PFSK-1 (cell line): ENCODE data around the gene NSMF.

Experiments used
- FOXP2 ChIP-seq: optimal IDR thresholded peaks from 2 replicates; pipeline ENCODE3; 2011; ENCODE audit warnings: borderline replicate concordance, control low read depth, inconsistent platforms; ENCODE audit not compliant: insufficient read depth; ENCODE audit errors: extremely low read length, extremely low read depth
- POLR2AphosphoS5 ChIP-seq: IDR thresholded peaks from 2 replicates; pipeline ENCODE4 v1.6.1; 2012; ENCODE audit warnings: low read depth, mild to moderate bottlenecking, control low read depth, low read length, moderate library complexity
- SIN3A ChIP-seq: IDR thresholded peaks from 2 replicates; pipeline ENCODE4 v1.6.1; 2012; ENCODE audit warnings: mild to moderate bottlenecking, low read length, moderate library complexity, borderline replicate concordance; ENCODE audit not compliant: insufficient read depth
- TAF1 ChIP-seq: IDR thresholded peaks from 2 replicates; pipeline ENCODE4 v1.6.1; 2012; ENCODE audit warnings: low read length, control low read depth, borderline replicate concordance; ENCODE audit not compliant: insufficient read depth
- TF ChIP-seq, protein P1 (sequence below), 2 experiments: IDR thresholded peaks; 2 replicates each; pipeline versions ENCODE4 v1.6.1 to v1.8.0; 2011 to 2012; ENCODE audit warnings: low read depth in 2 of 2, low read length in 2 of 2, control low read depth in 1 of 2, inconsistent platforms in 1 of 2, mild to moderate bottlenecking in 1 of 2, moderate library complexity in 1 of 2; ENCODE audit not compliant: insufficient read depth in 1 of 2

The NSMF gene

DNA sequence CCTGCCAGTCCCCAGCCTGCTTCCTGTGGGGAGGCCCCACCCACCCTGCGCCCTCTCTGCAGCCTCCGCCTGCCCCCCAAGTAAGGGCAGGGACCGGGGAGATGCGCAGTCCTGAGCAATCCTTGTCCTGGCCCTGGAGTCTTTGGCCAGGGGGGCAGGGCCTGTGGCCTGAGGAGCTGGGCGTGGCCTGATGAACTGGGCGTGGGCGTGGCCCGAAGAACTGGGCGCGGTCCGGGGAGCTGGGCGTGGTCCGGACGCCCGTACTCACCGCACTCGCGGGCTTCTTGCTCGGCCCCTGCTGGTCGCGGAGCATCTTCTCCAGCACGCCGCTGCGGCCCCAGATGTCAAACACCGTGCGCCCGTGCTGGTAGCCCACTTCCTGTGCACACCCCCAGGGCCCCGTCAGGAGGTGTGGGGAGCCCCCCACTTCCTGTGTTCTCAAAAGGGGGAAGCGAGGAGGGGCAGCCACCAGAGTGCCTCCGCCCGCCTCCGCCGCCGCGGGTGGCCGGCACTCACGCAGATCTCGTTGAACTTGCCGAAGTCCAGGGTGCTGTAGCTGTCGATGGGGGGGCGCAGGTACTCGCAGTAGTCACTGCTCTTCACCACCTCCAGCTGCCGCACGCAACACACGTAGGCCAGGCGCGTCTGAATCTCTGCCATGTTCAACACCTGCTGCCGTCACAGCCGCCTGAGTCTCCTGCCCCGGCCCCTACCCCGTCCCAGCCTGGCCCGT is 2.7 kb upstream of the NSMF start:
- TF ChIP-seq FOXP2 (no peak), SIN3A (no peak), TAF1 (no peak)

DNA sequence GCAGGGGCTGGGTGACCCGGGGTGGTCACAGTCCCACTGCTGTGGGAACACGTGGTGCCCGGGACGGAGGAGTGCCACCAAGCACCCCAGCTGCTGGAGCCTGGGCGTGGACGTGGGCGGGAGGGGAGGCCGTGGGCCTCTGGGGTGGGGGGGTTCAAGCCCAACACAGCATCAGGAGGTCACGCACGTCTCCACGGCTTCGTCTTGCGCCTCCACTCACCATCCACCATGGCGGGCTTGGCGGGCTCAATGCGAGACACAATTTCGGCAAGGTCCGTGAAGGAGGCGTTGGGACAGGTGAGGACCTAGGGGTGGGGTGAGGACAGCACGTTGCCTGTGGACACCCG is 2.2 kb upstream of the NSMF start:
- TF ChIP-seq, protein P1, sequence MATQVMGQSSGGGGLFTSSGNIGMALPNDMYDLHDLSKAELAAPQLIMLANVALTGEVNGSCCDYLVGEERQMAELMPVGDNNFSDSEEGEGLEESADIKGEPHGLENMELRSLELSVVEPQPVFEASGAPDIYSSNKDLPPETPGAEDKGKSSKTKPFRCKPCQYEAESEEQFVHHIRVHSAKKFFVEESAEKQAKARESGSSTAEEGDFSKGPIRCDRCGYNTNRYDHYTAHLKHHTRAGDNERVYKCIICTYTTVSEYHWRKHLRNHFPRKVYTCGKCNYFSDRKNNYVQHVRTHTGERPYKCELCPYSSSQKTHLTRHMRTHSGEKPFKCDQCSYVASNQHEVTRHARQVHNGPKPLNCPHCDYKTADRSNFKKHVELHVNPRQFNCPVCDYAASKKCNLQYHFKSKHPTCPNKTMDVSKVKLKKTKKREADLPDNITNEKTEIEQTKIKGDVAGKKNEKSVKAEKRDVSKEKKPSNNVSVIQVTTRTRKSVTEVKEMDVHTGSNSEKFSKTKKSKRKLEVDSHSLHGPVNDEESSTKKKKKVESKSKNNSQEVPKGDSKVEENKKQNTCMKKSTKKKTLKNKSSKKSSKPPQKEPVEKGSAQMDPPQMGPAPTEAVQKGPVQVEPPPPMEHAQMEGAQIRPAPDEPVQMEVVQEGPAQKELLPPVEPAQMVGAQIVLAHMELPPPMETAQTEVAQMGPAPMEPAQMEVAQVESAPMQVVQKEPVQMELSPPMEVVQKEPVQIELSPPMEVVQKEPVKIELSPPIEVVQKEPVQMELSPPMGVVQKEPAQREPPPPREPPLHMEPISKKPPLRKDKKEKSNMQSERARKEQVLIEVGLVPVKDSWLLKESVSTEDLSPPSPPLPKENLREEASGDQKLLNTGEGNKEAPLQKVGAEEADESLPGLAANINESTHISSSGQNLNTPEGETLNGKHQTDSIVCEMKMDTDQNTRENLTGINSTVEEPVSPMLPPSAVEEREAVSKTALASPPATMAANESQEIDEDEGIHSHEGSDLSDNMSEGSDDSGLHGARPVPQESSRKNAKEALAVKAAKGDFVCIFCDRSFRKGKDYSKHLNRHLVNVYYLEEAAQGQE (IDR thresholded peaks at IDR 0.05; ENCODE audit: insufficient read depth in 1 of 2, low read depth in 2 of 2, low read length in 2 of 2) = no peak
- TF ChIP-seq SIN3A = no peak
- no peak for TF ChIP-seq POLR2AphosphoS5
- TF ChIP-seq FOXP2 = no peak
- TF ChIP-seq TAF1 = no peak

- no peak for TF ChIP-seq FOXP2
Observed at GRCh38 chr9:137460363-137461315, 1.5 kb upstream of the NSMF start.

- TF ChIP-seq FOXP2 = no peak
- TF ChIP-seq TAF1 = no peak
- TF ChIP-seq SIN3A = no peak
- TF ChIP-seq, protein P1 (IDR thresholded peaks at IDR 0.05; ENCODE audit: insufficient read depth in 1 of 2, low read depth in 2 of 2, low read length in 2 of 2) = no peak
- no peak for TF ChIP-seq POLR2AphosphoS5
Observed at GRCh38 chr9:137459601-137460362, 648 bp upstream of the NSMF start.

GRCh38 chr9:137458194-137459151 is 661 bp downstream of the NSMF start:
- TF ChIP-seq, protein P1 (IDR thresholded peaks at IDR 0.05; ENCODE audit: insufficient read depth in 1 of 2, low read depth in 2 of 2, low read length in 2 of 2) = no peak
- TF ChIP-seq TAF1 = no peak
- TF ChIP-seq SIN3A = no peak
- TF ChIP-seq POLR2AphosphoS5 = no peak
- no peak for TF ChIP-seq FOXP2
